Measurements from ENCODE around the gene CACNA1B. TPM values are rescaled to one million over a fixed set of nuclear protein-coding genes. Genes with fewer than 3 reads are reported as not detected.

The CACNA1B gene
- total RNA-seq, 1 donor from 2014 or later = not detected

DNA sequence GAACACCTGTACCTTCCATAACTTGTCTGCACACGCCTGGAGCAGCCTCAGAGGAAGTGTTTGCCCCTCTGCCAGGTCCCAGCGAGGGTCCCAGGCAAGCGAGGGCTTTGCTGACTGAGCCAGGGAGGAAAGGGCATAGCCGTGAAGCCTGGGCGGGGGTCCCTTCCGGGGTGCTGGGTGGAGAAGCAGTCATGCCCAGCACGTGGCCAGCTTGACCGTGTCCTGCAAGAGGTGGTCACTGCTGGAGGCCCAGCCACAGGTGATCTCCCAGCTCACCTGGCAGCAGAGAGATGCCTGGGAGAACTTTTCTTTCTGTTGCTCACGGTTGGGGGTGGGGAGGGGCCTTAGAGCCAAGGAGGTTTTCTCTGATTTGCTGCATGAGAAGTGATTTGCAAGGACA, 195.3 kb downstream of the CACNA1B start:
- Histone ChIP-seq H3K36me3 (ENCODE audit: control insufficient read depth, insufficient read depth, low read length) (no peaks in the 10 kb centered on the region), H3K27me3 (ENCODE audit: control insufficient read depth, insufficient read depth, low read length) (no peaks in the 10 kb centered on the region), H3K4me3 (ENCODE audit: low read depth, low read length) (no peak overlapping the region)
- TF ChIP-seq, protein P1, sequence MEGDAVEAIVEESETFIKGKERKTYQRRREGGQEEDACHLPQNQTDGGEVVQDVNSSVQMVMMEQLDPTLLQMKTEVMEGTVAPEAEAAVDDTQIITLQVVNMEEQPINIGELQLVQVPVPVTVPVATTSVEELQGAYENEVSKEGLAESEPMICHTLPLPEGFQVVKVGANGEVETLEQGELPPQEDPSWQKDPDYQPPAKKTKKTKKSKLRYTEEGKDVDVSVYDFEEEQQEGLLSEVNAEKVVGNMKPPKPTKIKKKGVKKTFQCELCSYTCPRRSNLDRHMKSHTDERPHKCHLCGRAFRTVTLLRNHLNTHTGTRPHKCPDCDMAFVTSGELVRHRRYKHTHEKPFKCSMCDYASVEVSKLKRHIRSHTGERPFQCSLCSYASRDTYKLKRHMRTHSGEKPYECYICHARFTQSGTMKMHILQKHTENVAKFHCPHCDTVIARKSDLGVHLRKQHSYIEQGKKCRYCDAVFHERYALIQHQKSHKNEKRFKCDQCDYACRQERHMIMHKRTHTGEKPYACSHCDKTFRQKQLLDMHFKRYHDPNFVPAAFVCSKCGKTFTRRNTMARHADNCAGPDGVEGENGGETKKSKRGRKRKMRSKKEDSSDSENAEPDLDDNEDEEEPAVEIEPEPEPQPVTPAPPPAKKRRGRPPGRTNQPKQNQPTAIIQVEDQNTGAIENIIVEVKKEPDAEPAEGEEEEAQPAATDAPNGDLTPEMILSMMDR (IDR thresholded peaks at IDR 0.05; ENCODE audit: insufficient read depth, low read length, severe bottlenecking) = no peak
- FAIRE-seq (no peak), DNase-seq (ENCODE audit: low read depth) (no peak)

DNA sequence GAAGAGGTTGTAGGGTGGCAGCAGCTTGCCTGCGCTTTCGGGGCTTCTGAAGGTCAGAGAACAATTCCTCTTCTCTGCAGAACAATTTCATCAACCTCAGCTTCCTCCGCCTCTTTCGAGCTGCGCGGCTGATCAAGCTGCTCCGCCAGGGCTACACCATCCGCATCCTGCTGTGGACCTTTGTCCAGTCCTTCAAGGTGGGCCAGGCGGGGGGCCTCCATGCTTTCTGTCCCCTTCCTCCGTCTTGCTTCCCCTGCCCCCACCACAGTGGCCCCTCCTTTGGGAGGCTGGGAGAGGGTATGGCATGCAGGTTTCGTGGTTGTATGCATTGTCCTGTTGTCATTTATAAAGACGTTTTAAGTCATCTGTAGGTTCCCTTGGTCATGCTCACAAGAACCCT, 195.8 kb downstream of the CACNA1B start:
- Histone ChIP-seq H3K27me3 (ENCODE audit: control insufficient read depth, insufficient read depth, low read length) (no peaks in the 10 kb centered on the region), H3K36me3 (ENCODE audit: control insufficient read depth, insufficient read depth, low read length) (no peaks in the 10 kb centered on the region), H3K4me3 (ENCODE audit: low read depth, low read length) (no peak overlapping the region)
- DNase-seq (ENCODE audit: low read depth) (no peak), FAIRE-seq (no peak)
- TF ChIP-seq, protein P1 (IDR thresholded peaks at IDR 0.05; ENCODE audit: insufficient read depth, low read length, severe bottlenecking) = no peak

DNA sequence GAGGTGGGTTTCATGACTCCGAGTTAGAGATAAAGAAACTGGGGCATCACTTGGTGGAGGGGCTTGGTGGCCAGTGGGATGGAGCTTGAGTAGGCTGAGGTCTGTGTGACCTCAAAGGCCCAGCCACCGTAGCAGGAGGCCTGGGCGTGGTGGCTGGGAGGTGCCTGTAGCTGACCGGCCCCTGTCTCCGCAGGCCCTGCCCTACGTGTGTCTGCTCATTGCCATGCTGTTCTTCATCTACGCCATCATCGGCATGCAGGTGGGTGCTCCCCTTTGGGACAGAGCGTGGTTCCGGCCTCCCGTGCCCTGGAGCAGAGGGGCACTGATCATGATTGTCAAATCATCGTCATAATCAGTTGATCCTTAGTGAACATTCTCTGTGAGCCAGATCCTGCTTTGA, 196.2 kb downstream of the CACNA1B start:
- FAIRE-seq = no peak
- H3K4me3 ChIP-seq (ENCODE audit: low read depth, low read length) = no peak overlapping the region
- no peaks in the 10 kb centered on the region for H3K36me3 ChIP-seq (ENCODE audit: control insufficient read depth, insufficient read depth, low read length)
- DNase-seq (ENCODE audit: low read depth) = no peak
- no peaks in the 10 kb centered on the region for H3K27me3 ChIP-seq (ENCODE audit: control insufficient read depth, insufficient read depth, low read length)
- TF ChIP-seq, protein P1 (IDR thresholded peaks at IDR 0.05; ENCODE audit: insufficient read depth, low read length, severe bottlenecking) = no peak

DNA sequence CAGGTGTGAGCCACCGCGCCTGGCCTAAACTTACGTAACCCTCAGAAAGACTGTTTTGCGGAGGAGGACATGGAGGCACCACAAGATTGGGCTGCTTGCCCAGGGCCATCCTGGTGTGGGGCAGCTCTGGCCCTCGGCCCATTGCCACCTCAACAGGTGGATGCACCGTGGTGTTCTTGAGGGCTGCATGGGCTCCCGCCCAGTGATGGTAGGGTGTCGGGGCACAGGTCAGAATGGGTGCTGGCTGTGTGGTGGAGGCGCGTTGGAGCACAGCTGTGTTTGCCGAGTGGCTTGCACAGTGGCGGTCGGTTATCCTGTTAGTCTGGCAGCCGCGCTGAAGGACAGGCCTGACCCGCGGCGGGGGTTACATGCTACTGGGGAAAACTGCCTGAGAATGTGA, 196.9 kb downstream of the CACNA1B start:
- H3K27me3 ChIP-seq (ENCODE audit: control insufficient read depth, insufficient read depth, low read length) = no peaks in the 10 kb centered on the region

DNA sequence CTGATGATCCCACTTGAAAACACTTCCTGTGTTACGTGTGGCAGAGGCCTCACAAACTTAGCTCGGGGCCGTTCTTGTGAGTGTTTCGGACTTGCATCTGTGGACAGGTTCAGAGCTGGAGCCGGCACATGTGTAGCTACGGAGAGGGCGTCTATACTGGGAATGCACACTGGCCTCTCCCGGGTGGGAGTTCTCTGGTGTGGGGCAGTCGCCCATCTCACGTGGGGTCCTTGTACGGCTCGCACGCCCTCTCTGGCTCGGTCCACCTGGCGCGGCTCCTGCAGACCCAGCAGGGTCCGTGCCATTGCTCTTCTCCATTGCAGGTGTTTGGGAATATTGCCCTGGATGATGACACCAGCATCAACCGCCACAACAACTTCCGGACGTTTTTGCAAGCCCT, 197.9 kb downstream of the CACNA1B start:
- DNase-seq (ENCODE audit: low read depth) = no peak
- H3K36me3 ChIP-seq (ENCODE audit: control insufficient read depth, insufficient read depth, low read length) = no peaks in the 10 kb centered on the region
- TF ChIP-seq, protein P1 (IDR thresholded peaks at IDR 0.05; ENCODE audit: insufficient read depth, low read length, severe bottlenecking) = no peak
- H3K4me3 ChIP-seq (ENCODE audit: low read depth, low read length) = no peak overlapping the region
- H3K27me3 ChIP-seq (ENCODE audit: control insufficient read depth, insufficient read depth, low read length) = no peaks in the 10 kb centered on the region
- no peak for FAIRE-seq

More for the DNA sequence above, 196.9 kb downstream of the CACNA1B start:
- Histone ChIP-seq H3K36me3 (ENCODE audit: control insufficient read depth, insufficient read depth, low read length) (no peaks in the 10 kb centered on the region), H3K4me3 (ENCODE audit: low read depth, low read length) (no peak overlapping the region)
- TF ChIP-seq, protein P1 (IDR thresholded peaks at IDR 0.05; ENCODE audit: insufficient read depth, low read length, severe bottlenecking) = no peak
- FAIRE-seq (no peak), DNase-seq (ENCODE audit: low read depth) (no peak)

DNA sequence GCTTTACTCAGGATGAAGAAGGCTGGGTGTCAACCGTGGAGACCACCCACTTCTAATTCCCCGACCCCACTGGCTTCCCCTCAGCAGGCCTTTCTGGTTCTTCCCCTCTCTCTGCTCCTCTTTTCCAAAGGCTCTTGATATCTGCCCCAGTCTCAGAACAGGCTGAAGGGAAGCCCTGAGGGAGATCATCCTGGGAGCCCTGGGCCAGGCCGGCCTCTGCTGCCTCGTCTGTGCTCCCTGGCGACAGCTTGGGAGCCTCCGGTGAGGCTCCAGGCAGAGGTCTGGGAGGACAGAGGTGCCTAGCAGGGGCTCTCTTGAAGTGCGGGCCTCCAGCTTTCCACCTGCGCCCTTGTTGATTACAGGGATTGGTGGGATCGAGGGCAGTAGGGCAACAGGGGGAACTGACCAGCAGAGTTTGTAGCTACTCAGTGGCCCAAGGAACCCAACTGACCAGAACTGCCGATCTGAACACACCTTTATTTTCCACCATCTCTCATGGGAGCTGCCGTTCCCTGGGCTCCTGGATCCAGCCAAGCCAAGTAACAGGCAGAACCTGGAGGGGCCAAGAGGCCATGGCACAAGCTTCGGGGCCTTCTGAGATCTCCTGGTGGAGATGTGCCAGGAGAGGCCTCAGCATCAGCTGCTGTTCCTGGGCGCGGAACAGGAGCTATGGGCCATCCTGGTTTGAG, 198.5 kb downstream of the CACNA1B start:
- TF ChIP-seq, protein P1 (IDR thresholded peaks at IDR 0.05; ENCODE audit: insufficient read depth, low read length, severe bottlenecking) = no peak
- no peak for FAIRE-seq

More for the DNA sequence above, 198.5 kb downstream of the CACNA1B start:
- DNase-seq (ENCODE audit: low read depth) = no peak
- H3K27me3 ChIP-seq (ENCODE audit: control insufficient read depth, insufficient read depth, low read length) = no peaks in the 10 kb centered on the region
- no peak overlapping the region for H3K4me3 ChIP-seq (ENCODE audit: low read depth, low read length)
- H3K36me3 ChIP-seq (ENCODE audit: control insufficient read depth, insufficient read depth, low read length) = no peaks in the 10 kb centered on the region

Measured in bronchial epithelial cell (primary cell).